SHP77 treated with DMSO at 0.1 percent for 48 hours (cell line): Measurements from ENCODE around the gene ARMS2.

Experiments used
- DNase-seq: peaks from one replicate; lab custom pipeline; 2025; lab: John Stamatoyannopoulos, UW

Gene ARMS2

GRCh38 chr10:122473116-122473515 lies 18.7 kb downstream of the ARMS2 start:
- DNase-seq = no peak

DNA sequence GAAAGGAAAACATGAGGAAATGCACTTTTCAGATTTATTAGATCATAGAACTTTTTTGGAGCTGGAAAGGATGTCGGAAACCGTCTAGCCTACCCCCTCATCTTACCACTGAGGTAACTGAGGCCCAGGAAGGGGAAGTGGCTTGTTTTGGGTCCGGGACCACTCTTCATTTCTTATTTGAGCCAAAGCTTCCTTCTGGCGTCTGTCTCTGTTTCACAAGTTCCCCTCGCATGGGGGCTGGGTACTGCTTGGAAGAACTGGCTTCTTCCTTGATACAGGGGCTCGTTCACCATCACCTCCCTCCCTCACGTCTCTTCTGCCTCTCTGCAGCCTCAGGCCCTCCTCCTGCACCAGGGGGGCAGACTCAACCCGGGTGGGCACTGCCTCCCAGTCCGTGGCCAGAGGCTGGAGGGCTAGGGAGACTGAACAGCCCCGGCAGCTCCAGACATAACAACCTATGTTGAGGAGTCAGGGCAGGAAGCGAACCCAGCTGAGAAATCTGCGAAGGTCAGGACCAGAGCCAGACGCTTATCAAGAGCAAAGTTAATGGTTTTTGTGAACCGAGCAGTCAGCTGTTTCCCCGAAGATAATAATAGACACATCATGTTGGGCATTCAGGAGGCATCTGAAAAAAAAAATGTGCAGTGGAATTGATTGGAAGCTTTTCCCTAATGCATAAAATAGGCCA lies 19.8 kb downstream of the ARMS2 start:
- no peak for DNase-seq

GRCh38 chr10:122475100-122475499 lies 20.6 kb downstream of the ARMS2 start:
- no peak for DNase-seq

GRCh38 chr10:122475591-122476332 lies 21.3 kb downstream of the ARMS2 start:
- no peak for DNase-seq

DNA sequence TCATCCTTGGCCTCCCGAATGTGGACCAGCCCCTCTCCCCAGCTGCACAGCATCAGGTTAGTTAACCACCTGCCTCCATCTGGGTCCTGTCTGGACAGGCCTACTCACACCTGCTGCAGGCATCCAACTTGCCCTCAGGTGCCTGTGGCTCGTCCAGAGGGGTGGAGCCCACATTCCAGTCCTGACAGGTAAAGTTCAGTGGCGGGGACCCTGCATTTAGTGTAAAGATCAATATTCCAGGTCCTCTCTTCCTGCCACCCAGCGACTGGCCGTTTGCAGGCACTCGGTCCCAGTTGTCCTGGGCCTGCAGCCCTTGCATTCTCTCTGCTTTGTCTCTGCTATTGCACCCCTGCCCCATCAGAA lies 21.9 kb downstream of the ARMS2 start:
- no peak for DNase-seq

- no peak for DNase-seq
Observed at GRCh38 chr10:122477436-122477835, 23.0 kb downstream of the ARMS2 start.

GRCh38 chr10:122478971-122479370 lies 24.5 kb downstream of the ARMS2 start:
- no peak for DNase-seq

DNA sequence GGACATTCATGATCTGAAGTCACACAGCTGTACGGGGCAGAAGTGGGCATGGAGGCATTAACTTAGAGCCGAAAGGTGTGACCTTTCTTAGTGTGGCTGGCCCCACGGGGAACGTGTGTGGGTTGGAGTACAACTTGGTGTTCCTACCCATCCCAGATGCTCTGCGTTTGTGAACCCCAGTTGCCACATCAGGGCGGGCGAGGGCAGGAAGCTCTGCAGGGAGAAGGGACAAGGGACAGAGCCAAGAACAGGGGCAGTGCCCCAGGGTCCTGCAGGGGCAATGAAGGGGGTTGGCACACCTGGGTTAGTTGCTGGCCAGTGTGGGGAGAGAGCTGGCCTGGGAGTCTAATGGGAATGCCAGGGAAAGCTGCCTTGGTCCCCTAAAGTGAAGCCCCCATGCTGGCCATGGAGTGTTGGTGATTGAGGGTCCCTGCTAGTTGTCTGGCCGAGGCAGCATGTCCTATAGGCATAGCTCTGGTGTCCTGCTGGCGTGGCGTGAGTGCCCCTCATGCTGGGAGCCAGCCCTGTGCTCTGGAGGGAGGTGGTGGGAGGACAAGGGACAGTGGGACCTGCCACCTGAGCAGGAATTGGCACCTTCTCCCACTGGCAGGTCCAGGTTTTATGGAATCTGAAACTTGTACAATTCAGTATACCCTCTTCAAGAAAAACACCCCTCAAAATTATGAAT lies 25.8 kb downstream of the ARMS2 start:
- no peak for DNase-seq

- DNase-seq = no peak
Observed at GRCh38 chr10:122481296-122482056, 27.0 kb downstream of the ARMS2 start.

- DNase-seq = no peak
Observed at GRCh38 chr10:122484276-122485060, 30.0 kb downstream of the ARMS2 start.

DNA sequence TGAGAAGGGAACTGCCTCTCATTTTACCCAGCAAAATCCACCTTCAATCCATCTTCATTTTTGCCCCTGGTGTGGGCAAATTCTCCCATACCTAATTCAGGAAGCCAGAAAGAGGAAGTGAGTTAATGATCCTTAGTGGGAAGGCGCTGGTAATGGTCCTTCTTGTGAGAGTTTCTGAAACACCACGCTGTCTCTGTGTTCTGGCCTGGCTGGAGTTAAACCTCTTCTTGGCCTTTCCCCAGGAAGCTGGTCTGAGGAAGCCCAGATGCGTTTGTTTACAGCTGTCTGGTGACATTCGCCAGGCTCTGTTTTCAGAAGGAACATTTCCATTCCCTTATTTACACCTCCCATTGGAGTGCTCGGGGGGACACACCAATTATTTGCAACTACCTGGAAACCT lies 31.2 kb downstream of the ARMS2 start:
- DNase-seq = no peak

GRCh38 chr10:122486406-122487080 lies 32.1 kb downstream of the ARMS2 start:
- DNase-seq = no peak

GRCh38 chr10:122487174-122487765 lies 32.8 kb downstream of the ARMS2 start:
- peak; percentile 49 for DNase-seq

GRCh38 chr10:122490268-122490667 lies 35.8 kb downstream of the ARMS2 start:
- no peak for DNase-seq

- no peak for DNase-seq
Observed at GRCh38 chr10:122490786-122491680, 36.6 kb downstream of the ARMS2 start.

GRCh38 chr10:122492006-122492405 lies 37.6 kb downstream of the ARMS2 start:
- DNase-seq = no peak

GRCh38 chr10:122492999-122493481 lies 38.6 kb downstream of the ARMS2 start:
- DNase-seq = no peak

DNA sequence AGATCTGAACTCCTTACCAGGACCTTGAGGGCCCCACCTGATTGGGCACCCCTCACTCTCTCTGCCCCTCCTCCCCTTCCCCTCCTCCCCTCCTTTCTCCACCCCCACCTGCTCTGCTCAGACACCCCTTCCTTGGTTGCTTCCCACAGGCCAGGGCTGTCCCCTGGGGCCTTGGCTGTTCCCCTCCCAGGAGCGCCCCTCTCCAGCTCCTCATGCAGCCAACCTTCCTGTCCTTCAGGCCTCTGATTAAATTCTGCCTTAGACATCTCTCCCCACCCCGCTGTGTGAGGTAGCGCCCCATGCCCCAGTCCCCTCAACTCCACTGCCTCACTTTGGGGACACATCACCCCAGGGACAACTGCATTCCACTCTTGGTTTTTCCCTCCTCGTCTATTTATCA lies 39.3 kb downstream of the ARMS2 start:
- no peak for DNase-seq

GRCh38 chr10:122494173-122494820 lies 39.8 kb downstream of the ARMS2 start:
- DNase-seq = no peak
